Testis (tissue), 3 donors: ENCODE measurements around the gene KCNA5. TPM values are rescaled to one million over a fixed set of nuclear protein-coding genes. Genes with fewer than 3 reads are reported as not detected.

ENCODE experiments used
- DNase-seq: peaks from one replicate; pipeline ENCODE4 v3.0.0-alpha.2; 2019
- H3K27ac ChIP-seq, 2 donors: fragments of 200-600 bp; sonication (generic); one replicate each; pipeline ENCODE4 v1.5.1; 2019
- H3K27me3 ChIP-seq: fragments of 200-600 bp; sonication (generic); one replicate; pipeline ENCODE4 v1.5.1; 2019
- H3K36me3 ChIP-seq: fragments of 200-600 bp; sonication (generic); one replicate; pipeline ENCODE4 v1.5.1; 2017; ENCODE audit warnings: low read depth; ENCODE audit errors: missing control alignments
- H3K4me1 ChIP-seq: fragments of 200-600 bp; sonication (generic); one replicate; pipeline ENCODE4 v1.5.1; 2019
- H3K4me3 ChIP-seq, 2 donors: fragments of 200-600 bp; sonication (generic); one replicate each; pipeline ENCODE4 v1.5.1; 2017 to 2019
- H3K9me3 ChIP-seq: fragments of 200-600 bp; sonication (generic); one replicate; pipeline ENCODE4 v1.5.1; 2017
- POLR2A ChIP-seq: fragments of 450-650 bp; IDR thresholded peaks from one replicate; pipeline ENCODE4 v1.6.1; 2017; ENCODE audit warnings: antibody characterized with exemption, mild to moderate bottlenecking, moderate library complexity
- WGBS, 2 donors: methylation state at CpG; one replicate each; pipeline ENCODE4 v1.1.5; 2018; 5-methylcytosine and 5-hydroxymethylcytosine counted together
- intact Hi-C: fragments of 100-400 bp; cut with DNase I; formaldehyde crosslinking; loops from one replicate; pipeline ENCODE4 v1.15.1; 2023; ENCODE audit warnings: low total_unique reads
- polyA plus RNA-seq: library from polyadenylated mRNA; stranded (reverse); fragments of 350-450 nt; fragmentation: Illumina TruSeq; extraction: RNeasy Lipid Tissue Mini Kit (QIAGEN cat#74804); gene quantifications from one replicate; pipeline ENCODE4 v1.2.3, GENCODE V29; 2014; ENCODE audit warnings: low read depth, low replicate concordance; ENCODE audit not compliant: insufficient read depth
- total RNA-seq, 2 donors: library from RNA; depleted of rRNA; stranded (reverse); fragments of >200 nt; gene quantifications; one replicate each; pipeline ENCODE4 v1.2.3, GENCODE V29; 2016
- TF ChIP-seq, protein P1 (sequence below), 3 experiments: fragments of 450-650 bp in 2 of 3; fragments of 200-600 bp in 1 of 3; sonication (generic) in 1 of 3; IDR thresholded peaks; one replicate each; pipeline ENCODE4 v1.5.1; 2016 to 2019; ENCODE audit warnings: antibody characterized with exemption in 3 of 3, mild to moderate bottlenecking in 2 of 3, moderate library complexity in 1 of 3

KCNA5 gene
- total and polyA plus RNA-seq, 3 donors from 2014 or later = 0.25 to 0.94 (median 0.79) TPM

DNA sequence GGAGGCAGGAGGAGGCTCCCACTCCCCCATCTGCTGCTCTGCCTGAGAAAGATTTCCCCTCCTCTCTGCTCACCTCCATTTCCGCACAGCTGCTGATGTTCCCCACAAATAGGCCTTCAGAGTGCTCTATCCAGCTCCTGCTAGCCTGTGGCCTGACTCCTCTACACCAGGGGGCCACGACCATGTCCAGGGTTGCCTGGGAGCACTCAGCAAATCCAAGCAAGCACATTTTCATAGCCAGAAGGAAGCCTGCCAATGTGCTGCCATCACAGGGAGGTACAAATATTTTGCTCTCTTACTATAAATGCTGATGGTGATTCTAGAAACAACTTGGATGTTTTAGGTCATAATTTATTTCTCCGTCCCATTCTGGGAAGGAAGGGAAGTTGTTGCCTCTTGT is 17.3 kb downstream of the KCNA5 start:
- Histone ChIP-seq H3K27ac (no peak overlapping the region), H3K9me3 (no peaks in the 10 kb centered on the region), H3K4me3 (no peak overlapping the region), H3K27me3 (no peaks in the 10 kb centered on the region), H3K4me1 (no peaks in the 10 kb centered on the region), H3K36me3 (no peaks in the 10 kb centered on the region)
- TF ChIP-seq, protein P1, sequence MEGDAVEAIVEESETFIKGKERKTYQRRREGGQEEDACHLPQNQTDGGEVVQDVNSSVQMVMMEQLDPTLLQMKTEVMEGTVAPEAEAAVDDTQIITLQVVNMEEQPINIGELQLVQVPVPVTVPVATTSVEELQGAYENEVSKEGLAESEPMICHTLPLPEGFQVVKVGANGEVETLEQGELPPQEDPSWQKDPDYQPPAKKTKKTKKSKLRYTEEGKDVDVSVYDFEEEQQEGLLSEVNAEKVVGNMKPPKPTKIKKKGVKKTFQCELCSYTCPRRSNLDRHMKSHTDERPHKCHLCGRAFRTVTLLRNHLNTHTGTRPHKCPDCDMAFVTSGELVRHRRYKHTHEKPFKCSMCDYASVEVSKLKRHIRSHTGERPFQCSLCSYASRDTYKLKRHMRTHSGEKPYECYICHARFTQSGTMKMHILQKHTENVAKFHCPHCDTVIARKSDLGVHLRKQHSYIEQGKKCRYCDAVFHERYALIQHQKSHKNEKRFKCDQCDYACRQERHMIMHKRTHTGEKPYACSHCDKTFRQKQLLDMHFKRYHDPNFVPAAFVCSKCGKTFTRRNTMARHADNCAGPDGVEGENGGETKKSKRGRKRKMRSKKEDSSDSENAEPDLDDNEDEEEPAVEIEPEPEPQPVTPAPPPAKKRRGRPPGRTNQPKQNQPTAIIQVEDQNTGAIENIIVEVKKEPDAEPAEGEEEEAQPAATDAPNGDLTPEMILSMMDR (IDR thresholded peaks at IDR 0.05) = no peak
- TF ChIP-seq POLR2A = no peak
- intact Hi-C loops = no loop called here
- 72 to 82% methylated on average over 3 of the region's 3 CpGs for WGBS, 2 donors
- DNase-seq = no peak

DNA sequence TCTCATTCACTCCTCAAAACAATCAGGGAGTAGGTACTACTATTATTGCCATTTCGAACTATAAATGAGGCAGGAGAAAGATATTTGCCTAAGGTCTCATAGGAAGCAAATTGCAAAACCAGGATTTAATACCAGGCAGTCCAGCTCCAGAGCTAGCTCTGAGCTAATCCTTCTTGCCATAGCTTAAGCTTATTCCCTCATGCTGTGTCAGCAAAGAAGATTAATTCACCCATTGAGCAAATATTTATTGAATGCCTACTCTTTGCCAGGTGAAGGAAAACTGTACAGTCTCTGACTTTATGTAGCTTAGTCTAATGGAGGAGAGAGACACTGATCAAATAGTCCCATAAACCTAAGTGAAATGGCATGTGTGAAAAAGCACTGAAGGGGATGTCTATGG is 19.5 kb downstream of the KCNA5 start:
- H3K36me3 ChIP-seq = no peaks in the 10 kb centered on the region
- intact Hi-C loops = no loop called here
- no peaks in the 10 kb centered on the region for H3K9me3 ChIP-seq
- no peaks in the 10 kb centered on the region for H3K27me3 ChIP-seq
- TF ChIP-seq, protein P1 (IDR thresholded peaks at IDR 0.05) = no peak
- no peak for TF ChIP-seq POLR2A
- no peak overlapping the region for H3K4me3 ChIP-seq
- H3K27ac ChIP-seq = no peak overlapping the region
- DNase-seq = no peak
- H3K4me1 ChIP-seq = no peaks in the 10 kb centered on the region
- WGBS, 2 donors = 89 to 93% methylated on average over 1 of the region's 1 CpG

DNA sequence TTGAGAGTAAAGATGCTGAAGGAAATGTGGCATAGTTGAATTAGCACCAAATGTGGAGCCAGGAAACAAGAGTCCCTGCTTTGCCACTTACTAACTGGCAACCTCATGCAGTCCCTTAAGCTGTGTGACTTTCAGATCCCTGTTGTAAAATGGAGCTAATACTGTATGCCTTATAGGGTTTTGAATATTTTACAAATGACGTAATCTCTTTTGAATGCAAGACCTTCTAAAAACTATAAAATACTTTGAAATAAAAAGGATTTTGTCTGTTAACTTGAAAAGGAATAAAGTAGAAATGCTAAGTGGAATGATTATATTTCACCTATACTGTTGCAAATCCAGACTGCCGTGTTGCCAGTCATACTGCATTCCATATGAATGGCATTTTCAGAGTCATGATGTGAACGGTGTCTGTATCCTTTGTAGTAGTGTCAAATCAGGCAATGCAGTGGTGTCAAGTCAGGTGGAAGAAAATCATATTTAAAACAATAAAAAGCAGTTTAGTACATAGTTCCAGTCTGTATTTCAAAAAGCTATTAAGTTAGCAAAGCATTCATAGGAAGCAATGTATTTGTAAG is 21.3 kb downstream of the KCNA5 start:
- H3K9me3 ChIP-seq = no peaks in the 10 kb centered on the region
- H3K4me3 ChIP-seq = no peak overlapping the region
- intact Hi-C loops = no loop called here
- no peak for DNase-seq
- H3K27ac ChIP-seq = no peak overlapping the region
- H3K4me1 ChIP-seq = no peaks in the 10 kb centered on the region
- WGBS, 2 donors = 85 to 91% methylated on average over 3 of the region's 3 CpGs
- no peaks in the 10 kb centered on the region for H3K36me3 ChIP-seq
- H3K27me3 ChIP-seq = no peaks in the 10 kb centered on the region
- TF ChIP-seq, protein P1 (IDR thresholded peaks at IDR 0.05) = no peak
- no peak for TF ChIP-seq POLR2A

DNA sequence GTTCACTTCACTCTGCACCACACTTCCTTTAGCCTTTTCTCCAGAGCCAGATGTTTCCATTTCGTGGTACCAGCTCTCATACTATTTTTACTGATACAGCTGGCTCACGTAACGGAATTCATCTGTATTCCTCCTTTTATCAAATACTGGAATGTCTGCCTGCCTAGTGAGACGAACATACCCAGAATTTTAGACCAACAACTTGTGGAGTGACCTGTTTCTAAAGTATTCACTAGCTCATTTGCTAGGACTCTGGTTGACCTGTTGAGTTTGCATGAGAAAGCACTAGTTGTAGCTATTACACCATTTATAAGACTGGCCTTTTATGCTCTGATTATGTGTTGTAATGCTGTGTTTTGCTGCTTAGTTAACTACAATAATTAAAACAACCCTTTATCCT is 22.6 kb downstream of the KCNA5 start:
- no peaks in the 10 kb centered on the region for H3K9me3 ChIP-seq
- intact Hi-C loops = no loop called here
- no peak overlapping the region for H3K27ac ChIP-seq
- TF ChIP-seq, protein P1 (IDR thresholded peaks at IDR 0.05) = no peak
- TF ChIP-seq POLR2A = no peak
- H3K4me1 ChIP-seq = no peaks in the 10 kb centered on the region
- no peaks in the 10 kb centered on the region for H3K36me3 ChIP-seq
- no peak overlapping the region for H3K4me3 ChIP-seq
- no peaks in the 10 kb centered on the region for H3K27me3 ChIP-seq
- 73 to 79% methylated on average over 4 of the region's 4 CpGs for WGBS, 2 donors
- no peak for DNase-seq

DNA sequence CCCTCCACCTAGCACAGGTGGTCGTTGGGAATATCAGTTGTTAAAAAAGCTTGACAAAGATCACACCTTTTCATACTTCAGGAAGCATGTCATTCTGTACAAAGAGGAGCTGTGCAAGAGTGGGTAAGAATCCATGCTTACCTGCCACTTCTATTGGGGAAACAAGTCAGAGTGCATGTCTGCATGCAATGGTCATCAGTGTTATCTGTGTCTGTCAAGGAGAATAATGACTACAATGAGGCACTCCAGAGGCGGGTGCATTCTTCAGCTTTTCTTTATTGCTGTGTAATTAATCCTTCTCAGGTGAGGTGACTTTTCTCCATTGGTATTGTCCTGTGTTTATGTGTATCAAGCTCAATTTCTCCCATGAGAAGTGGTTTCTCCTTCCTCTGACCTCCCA is 24.4 kb downstream of the KCNA5 start:
- DNase-seq = no peak
- intact Hi-C loops = no loop called here
- WGBS, 2 donors = 58 to 85% methylated on average over 2 of the region's 2 CpGs

More for the DNA sequence above, 24.4 kb downstream of the KCNA5 start:
- Histone ChIP-seq H3K36me3 (no peaks in the 10 kb centered on the region), H3K4me1 (no peaks in the 10 kb centered on the region), H3K27ac (no peak overlapping the region), H3K27me3 (no peaks in the 10 kb centered on the region), H3K9me3 (no peaks in the 10 kb centered on the region), H3K4me3 (no peak overlapping the region)
- TF ChIP-seq, protein P1 (IDR thresholded peaks at IDR 0.05) = no peak
- no peak for TF ChIP-seq POLR2A
